NCI-H524 (cell line): ENCODE data around the gene GPD2.
"Not testable (repeated sequence)": the region's sequence is repeated elsewhere in the genome, so short reads cannot be mapped to it uniquely, and the experiment has no call there.

Experiments used
- DNase-seq, 2 experiments: peaks; one replicate each; lab custom pipeline; 2025; lab: John Stamatoyannopoulos, UW

Gene GPD2

DNA sequence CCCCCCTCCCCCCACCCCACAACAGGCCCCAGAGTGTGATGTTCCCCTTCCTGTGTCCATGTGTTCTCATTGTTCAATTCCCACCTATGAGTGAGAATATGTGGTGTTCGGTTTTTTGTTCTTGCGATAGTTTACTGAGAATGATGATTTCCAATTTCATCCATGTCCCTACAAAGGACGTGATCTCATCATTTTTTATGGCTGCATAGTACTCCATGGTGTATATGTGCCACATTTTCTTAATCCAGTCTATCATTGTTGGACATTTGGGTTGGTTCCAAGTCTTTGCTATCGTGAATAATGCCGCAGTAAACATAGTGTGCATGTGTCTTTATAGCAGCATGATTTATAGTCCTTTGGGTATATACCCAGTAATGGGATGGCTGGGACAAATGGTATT lies 92.4 kb downstream of the GPD2 start:
- not testable (repeated sequence) for DNase-seq

- DNase-seq = no peak
Measured at GRCh38 chr2:156532989-156533388, 96.8 kb downstream of the GPD2 start.

- DNase-seq = no peak
Measured at GRCh38 chr2:156536534-156536933, 100.4 kb downstream of the GPD2 start.

- no peak for DNase-seq
Measured at GRCh38 chr2:156537141-156537540, 101.0 kb downstream of the GPD2 start.

DNA sequence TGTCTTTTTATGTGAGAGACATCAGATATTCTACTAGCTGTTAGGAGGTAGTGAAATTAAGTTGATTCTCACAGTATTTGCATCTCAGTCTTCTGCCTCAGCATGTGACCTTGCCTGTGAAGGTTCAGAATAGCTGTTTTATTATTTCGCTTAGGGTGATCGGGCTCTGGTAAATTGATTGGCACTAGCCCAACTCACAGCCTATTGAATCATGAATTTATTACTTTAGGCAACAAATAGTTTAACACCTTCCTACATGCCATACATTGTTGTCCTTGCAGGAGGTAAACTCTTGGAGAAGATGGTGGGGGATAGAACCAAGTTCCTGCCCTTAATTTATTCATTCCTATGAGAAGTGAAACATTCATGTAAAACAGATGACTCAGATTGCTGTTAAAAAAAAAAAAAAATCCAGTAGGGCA lies 101.9 kb downstream of the GPD2 start:
- no peak for DNase-seq

- DNase-seq = no peak
Measured at GRCh38 chr2:156539086-156539860, 103.1 kb downstream of the GPD2 start.

DNA sequence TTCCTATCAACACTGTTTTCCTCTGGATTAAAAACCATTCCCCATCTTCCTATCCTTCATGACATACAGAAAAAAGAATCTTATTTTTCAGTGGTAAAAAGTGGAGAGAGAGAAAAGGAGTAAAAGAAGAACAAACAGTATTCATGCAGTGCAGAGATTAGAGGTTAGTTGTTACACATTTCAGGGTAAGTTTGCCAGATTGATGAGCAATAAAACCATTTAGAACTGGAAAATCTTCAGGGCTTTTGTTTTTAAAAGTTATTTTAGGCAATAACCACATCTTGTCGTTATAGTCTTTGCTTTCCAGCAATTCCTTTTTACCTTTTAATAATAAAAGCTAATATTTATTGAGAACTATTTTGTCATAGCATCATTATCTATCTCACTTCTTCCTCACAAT lies 104.5 kb downstream of the GPD2 start:
- no peak for DNase-seq

- no peak for DNase-seq
Measured at GRCh38 chr2:156541229-156541628, 105.0 kb downstream of the GPD2 start.

GRCh38 chr2:156541706-156542105 lies 105.5 kb downstream of the GPD2 start:
- DNase-seq = no peak

DNA sequence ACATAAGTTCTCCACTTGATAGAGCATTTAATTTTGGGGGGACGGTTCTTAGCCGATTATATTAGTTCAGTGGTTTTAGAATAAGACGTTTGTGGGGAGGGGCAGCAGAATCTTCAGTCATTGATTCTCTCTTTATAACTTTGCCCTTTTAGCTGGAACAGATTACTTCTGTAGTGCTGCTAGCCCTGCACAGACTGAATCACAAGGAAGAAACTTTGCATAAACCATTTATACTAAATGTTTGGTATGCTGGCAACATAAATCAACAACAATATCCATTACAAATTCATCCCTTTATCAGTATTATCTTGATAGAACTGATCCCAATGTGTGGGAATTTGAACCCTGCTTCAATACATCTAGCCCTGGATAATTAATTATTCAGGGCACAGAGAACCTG lies 112.2 kb downstream of the GPD2 start:
- DNase-seq = no peak

DNA sequence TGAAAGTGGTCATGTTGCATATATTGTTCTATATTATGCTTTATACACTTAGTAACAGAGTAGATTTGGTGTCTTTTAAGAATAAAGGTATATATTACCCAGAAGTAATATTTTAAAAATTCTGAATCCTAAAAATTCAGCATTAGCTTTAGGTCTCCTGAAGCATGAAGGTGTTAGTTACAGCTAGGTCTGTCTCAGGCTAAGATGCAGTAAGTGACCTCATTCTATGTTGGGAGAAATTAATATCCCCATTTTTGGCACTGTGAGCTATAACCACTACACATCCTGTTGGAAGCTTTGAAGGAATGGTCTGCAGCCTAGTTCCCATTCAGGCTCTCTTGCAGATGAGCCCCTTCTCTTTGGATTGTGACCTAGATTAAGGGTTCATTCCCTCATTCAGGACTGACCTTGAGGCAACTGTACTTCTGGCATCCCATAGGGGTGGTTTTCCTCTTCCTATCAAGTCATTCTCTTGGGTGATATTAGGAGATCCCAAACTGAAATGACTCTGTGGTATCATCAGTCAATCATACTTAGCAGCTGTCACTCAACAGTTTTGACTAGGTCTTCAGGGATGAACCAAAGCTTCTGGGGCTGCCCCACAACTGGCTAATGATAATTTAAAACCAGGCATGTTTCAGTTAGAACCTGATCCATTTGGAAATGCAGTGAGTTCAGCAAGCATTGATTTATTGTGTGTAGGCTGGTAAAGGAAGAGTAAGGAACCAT lies 117.7 kb downstream of the GPD2 start:
- no peak for DNase-seq

- DNase-seq = no peak
Measured at GRCh38 chr2:156561326-156561725, 125.1 kb downstream of the GPD2 start.

DNA sequence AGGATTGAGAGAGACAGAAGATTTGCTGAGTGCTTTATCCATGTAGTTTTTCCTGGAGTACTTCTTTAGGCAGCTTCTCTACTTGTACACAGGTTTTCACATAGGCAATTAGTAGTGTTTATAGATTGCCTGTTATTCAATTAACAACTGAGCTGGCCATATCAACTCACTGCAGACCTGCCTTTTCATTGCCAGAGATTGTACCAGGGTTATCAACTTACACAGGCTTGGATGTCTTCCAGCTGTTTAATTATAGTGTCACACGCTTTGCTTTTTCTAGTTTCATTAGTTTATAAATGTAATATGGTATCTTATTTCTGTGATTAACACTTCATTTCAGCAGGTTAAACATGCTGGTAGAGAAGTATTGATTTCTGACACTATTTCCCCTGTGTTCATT lies 125.9 kb downstream of the GPD2 start:
- peak in 1 of 2 experiments; percentile 53 for DNase-seq

DNA sequence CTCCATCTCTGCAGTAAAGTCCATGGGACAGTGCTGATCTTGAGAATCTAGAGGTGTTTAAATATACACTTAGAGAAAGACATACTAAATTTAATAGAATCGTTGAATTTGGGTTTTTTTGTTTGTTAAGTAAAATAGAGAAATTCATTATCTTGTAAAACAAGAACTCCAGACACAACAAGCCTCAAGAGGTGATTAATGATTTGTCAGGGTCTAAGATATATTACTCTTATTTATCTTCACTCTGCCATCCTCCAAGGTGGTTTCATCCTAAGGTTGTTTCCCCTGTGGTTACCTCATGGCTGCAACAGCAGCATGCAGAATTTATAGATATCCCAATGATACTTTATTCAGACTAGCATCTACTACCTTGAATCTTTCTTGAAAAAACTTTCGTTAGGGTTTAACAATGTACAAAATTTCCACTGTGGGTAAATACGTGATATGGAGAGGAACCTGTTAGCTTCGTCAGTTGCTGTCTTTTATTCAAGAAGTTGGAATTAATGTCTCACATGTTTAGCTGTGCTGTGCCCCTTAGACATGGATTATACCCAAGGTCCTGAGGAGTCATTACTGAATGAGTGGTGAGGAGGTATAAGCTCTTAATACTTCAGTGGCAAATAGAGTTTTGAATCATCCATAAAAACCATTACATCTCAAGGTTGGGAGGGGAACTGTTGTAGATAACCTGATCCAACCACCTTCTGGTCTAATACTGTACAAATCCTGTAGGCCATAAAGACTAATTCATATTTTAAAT lies 128.0 kb downstream of the GPD2 start:
- no peak for DNase-seq

GRCh38 chr2:156565066-156565710 lies 129.0 kb downstream of the GPD2 start:
- no peak for DNase-seq

DNA sequence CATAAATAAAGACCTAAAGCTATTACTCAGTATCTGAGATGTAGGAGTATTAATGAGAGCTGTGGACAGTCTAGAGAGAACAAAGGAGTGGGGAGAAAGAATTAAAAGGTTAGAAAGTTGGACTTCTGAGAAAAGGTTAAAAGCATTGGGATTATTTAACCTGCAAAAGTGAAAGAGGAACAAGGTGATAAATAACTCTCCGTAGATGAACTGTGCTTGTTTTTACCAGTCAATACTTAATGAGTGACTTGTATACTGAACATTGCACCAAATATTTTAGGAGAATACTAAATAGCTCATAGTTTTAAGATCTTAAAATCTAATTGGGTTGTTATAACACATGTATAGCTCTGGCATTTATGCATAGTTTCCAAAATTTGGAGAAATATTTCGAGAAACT lies 137.5 kb downstream of the GPD2 start:
- DNase-seq = no peak

DNA sequence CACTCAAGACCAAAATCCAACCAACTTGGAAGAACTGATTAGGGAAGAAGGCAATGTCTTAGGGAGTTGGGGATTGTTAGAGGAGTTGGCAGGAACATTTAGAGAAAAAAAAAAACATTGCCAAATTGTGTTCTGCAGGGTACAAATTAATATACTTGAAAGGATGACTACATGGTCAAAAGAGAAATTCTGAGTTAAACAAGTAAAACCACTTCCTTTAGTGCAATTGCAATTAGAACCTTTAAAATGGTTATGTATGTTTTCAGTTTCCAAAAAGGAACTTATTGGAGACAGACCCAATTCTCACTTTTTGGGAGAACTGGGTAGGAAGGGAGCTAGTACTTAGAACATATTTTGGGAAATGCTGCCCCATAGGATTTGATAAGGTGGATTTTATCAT lies 137.9 kb downstream of the GPD2 start:
- no peak for DNase-seq

DNA sequence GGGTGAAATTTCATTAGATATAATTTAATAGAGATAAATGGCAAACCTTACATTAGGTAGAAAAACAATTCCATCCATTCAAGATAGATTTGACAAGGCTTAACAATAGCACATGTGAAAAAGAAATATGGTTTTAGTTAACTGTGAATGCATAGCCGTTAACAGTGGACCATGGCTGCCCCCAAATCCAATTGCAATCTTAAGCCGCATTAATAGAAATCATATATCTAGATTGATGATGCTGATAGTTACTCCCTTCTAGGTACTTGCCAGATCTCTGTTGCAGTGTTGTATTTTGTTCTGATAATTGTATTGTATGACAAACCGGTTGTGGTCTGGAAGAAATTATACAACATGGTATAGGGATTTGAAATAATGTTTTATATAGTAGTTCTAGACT lies 139.8 kb downstream of the GPD2 start:
- no peak for DNase-seq

DNA sequence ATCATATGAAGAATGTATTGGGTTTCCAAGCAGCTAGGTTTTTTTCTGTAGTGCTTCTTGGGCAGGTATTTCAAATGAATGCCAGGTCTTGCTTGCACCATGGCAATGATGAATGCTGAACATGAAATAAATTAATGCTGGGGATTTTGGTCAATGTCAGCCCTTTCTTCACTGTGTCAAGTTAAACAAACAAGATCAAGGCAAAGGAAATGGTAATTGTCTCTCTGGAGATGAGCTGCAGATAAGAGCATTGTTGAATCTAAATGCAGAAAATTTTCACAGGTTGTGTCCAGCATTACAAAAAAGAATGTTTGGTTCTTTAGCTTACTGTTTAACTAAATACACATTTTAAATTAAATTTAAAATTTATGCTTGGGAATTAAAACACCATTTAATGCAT lies 144.3 kb downstream of the GPD2 start:
- DNase-seq = no peak

GRCh38 chr2:156581280-156581679 lies 145.1 kb downstream of the GPD2 start:
- no peak for DNase-seq

GRCh38 chr2:156585457-156585856 lies 149.3 kb downstream of the GPD2 start:
- no peak for DNase-seq

GRCh38 chr2:156586621-156587020 lies 150.4 kb downstream of the GPD2 start:
- DNase-seq = no peak
